ENCODE measurements around the gene RAB1B.

DNA sequence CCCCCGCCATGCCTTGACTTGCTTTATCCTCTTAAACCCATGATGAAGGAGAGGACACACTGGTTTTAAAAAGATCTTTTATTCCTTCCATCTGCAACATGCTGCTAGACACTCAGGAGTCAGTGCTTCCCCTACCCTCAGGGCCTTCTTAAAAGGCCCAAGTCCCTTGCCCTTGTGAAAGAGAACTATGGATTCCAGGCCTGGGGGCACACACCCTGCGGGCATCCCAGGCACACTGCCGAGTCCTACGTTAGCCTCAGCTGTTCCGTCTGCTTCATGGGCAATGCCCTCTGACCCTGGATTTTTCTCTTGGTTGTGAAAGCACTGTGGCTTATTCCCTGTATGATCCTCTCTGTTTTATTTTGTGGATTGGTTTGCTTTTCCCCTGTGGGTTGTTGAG lies 35.1 kb upstream of the RAB1B start:
- TF ChIP-seq, protein P1, sequence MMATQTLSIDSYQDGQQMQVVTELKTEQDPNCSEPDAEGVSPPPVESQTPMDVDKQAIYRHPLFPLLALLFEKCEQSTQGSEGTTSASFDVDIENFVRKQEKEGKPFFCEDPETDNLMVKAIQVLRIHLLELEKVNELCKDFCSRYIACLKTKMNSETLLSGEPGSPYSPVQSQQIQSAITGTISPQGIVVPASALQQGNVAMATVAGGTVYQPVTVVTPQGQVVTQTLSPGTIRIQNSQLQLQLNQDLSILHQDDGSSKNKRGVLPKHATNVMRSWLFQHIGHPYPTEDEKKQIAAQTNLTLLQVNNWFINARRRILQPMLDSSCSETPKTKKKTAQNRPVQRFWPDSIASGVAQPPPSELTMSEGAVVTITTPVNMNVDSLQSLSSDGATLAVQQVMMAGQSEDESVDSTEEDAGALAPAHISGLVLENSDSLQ (IDR thresholded peaks at IDR 0.05), result no peak
- TF ChIP-seq FOXA1 (IDR thresholded peaks at IDR 0.05) (no peak), LEF1 (IDR thresholded peaks at IDR 0.05; ENCODE audit: borderline replicate concordance) (no peak), BHLHE40 (IDR thresholded peaks at IDR 0.05; ENCODE audit: borderline replicate concordance) (no peak), ARNT (IDR thresholded peaks at IDR 0.05) (no peak), ZNF384 (IDR thresholded peaks at IDR 0.05) (no peak), FOXM1 (IDR thresholded peaks at IDR 0.05; ENCODE audit: borderline replicate concordance) (no peak), SUZ12 (IDR thresholded peaks at IDR 0.05) (no peak)
